ENCODE measurements around the gene PTPRO.

PTPRO gene

GRCh38 chr12:15322164-15323061, at the start of gene PTPRO:
Gene PTPRO (plus strand): TSS chr12:15322508.
- Histone ChIP-seq H3K9me3 (ENCODE audit: severe bottlenecking) (no peaks in the 10 kb centered on the region), H3K36me3 (no peaks in the 10 kb centered on the region), H3K27ac (peak within 1 kb of the TSS; percentile 61), H3K4me3 (ENCODE audit: low read depth, low read length) (peak within 1 kb of the TSS; percentile 81), H3K27me3 (ENCODE audit: insufficient read depth, low read depth, severe bottlenecking) (no peaks in the 10 kb centered on the region)
- 0 out of 2 replicates have a peak, but pooled peaks have one; percentile 14 for TF ChIP-seq CTCF (IDR thresholded peaks at IDR 0.05; ENCODE audit: low read depth, low read length)
- peak; percentile 72 for DNase-seq

GRCh38 chr12:15273896-15274295, 48.4 kb upstream of the PTPRO start:
- Histone ChIP-seq H3K36me3 (no peaks in the 10 kb centered on the region), H3K4me3 (ENCODE audit: low read depth, low read length) (no peak overlapping the region), H3K27me3 (ENCODE audit: insufficient read depth, low read depth, severe bottlenecking) (no peaks in the 10 kb centered on the region), H3K27ac (no peak overlapping the region), H3K9me3 (ENCODE audit: severe bottlenecking) (no peaks in the 10 kb centered on the region)
- TF ChIP-seq CTCF (IDR thresholded peaks at IDR 0.05; ENCODE audit: low read depth, low read length): no peak
- DNase-seq: no peak

GRCh38 chr12:15274561-15274967, 47.7 kb upstream of the PTPRO start:
- H3K9me3 ChIP-seq (ENCODE audit: severe bottlenecking): no peaks in the 10 kb centered on the region
- H3K4me3 ChIP-seq (ENCODE audit: low read depth, low read length): no peak overlapping the region
- no peaks in the 10 kb centered on the region for H3K36me3 ChIP-seq
- TF ChIP-seq CTCF (IDR thresholded peaks at IDR 0.05; ENCODE audit: low read depth, low read length): no peak
- no peak overlapping the region for H3K27ac ChIP-seq
- no peaks in the 10 kb centered on the region for H3K27me3 ChIP-seq (ENCODE audit: insufficient read depth, low read depth, severe bottlenecking)
- no peak for DNase-seq

- Histone ChIP-seq H3K4me3 (ENCODE audit: low read depth, low read length) (no peak overlapping the region), H3K27me3 (ENCODE audit: insufficient read depth, low read depth, severe bottlenecking) (no peaks in the 10 kb centered on the region), H3K27ac (no peak overlapping the region), H3K36me3 (no peaks in the 10 kb centered on the region), H3K9me3 (ENCODE audit: severe bottlenecking) (no peaks in the 10 kb centered on the region)
- peak; percentile 49 for TF ChIP-seq CTCF (IDR thresholded peaks at IDR 0.05; ENCODE audit: low read depth, low read length)
- DNase-seq: peak; percentile 28
Observed at GRCh38 chr12:15276088-15276698, 46.1 kb upstream of the PTPRO start.

- Histone ChIP-seq H3K9me3 (ENCODE audit: severe bottlenecking) (no peaks in the 10 kb centered on the region), H3K27ac (no peak overlapping the region), H3K4me3 (ENCODE audit: low read depth, low read length) (no peak overlapping the region), H3K27me3 (ENCODE audit: insufficient read depth, low read depth, severe bottlenecking) (no peaks in the 10 kb centered on the region), H3K36me3 (no peaks in the 10 kb centered on the region)
- DNase-seq: no peak
- TF ChIP-seq CTCF (IDR thresholded peaks at IDR 0.05; ENCODE audit: low read depth, low read length): no peak
Observed at GRCh38 chr12:15278816-15279658, 43.3 kb upstream of the PTPRO start.
